ENCODE measurements around the gene NDUFA9. TPM values are rescaled to one million over a fixed set of nuclear protein-coding genes. Genes with fewer than 3 reads are reported as not detected.

NDUFA9 gene
- total RNA-seq, 6 donors from 2014 or later: 9.4 to 74.3 (median 32.4) TPM

GRCh38 chr12:4665236-4665635 is 16.3 kb downstream of the NDUFA9 start:
- Histone ChIP-seq H3K27ac (no peak overlapping the region), H3K4me3 (no peak overlapping the region), H3K4me1 (no peaks in the 10 kb centered on the region), H3K9me3 (no peaks in the 10 kb centered on the region), H3K27me3 (no peaks in the 10 kb centered on the region), H3K36me3 (peaks cover 25 to 97% (median 69%) of the 10 kb centered on the region in 4 donors)
- no peak for TF ChIP-seq EP300 (IDR thresholded peaks at IDR 0.05)
- TF ChIP-seq POLR2AphosphoS5 (IDR thresholded peaks at IDR 0.05): no peak
- TF ChIP-seq POLR2A (IDR thresholded peaks at IDR 0.05): no peak
- TF ChIP-seq CTCF (IDR thresholded peaks at IDR 0.05): no peak
- ATAC-seq (ENCODE audit: low FRiP score in 2 of 2): no peak
- WGBS, 2 donors: 78 to 86% methylated on average over 3 of the region's 3 CpGs
- DNase-seq: no peak

GRCh38 chr12:4679711-4680110 is 30.8 kb downstream of the NDUFA9 start:
- no peak for ATAC-seq (ENCODE audit: low FRiP score in 2 of 2)
- Histone ChIP-seq H3K27ac (no peak overlapping the region), H3K36me3 (peaks cover 14 to 31% (median 22%) of the 10 kb centered on the region in 4 donors), H3K27me3 (no peaks in the 10 kb centered on the region), H3K4me3 (no peak overlapping the region), H3K4me1 (no peaks in the 10 kb centered on the region), H3K9me3 (no peaks in the 10 kb centered on the region)
- DNase-seq: no peak
- WGBS, 2 donors: 86 to 95% methylated on average over 2 of the region's 2 CpGs
- TF ChIP-seq EP300 (IDR thresholded peaks at IDR 0.05) (no peak), POLR2AphosphoS5 (IDR thresholded peaks at IDR 0.05) (no peak), POLR2A (IDR thresholded peaks at IDR 0.05) (no peak), CTCF (IDR thresholded peaks at IDR 0.05) (no peak)

GRCh38 chr12:4681732-4682131 is 32.8 kb downstream of the NDUFA9 start:
- H3K4me1 ChIP-seq: no peaks in the 10 kb centered on the region
- no peak for ATAC-seq (ENCODE audit: low FRiP score in 2 of 2)

GRCh38 chr12:4685317-4685716 is 36.4 kb downstream of the NDUFA9 start:
- no peak overlapping the region for H3K27ac ChIP-seq
- peaks cover 23 to 76% (median 56%) of the 10 kb centered on the region in 4 donors for H3K36me3 ChIP-seq
- ATAC-seq (ENCODE audit: low FRiP score in 2 of 2) (no peak), DNase-seq (no peak)
- no peaks in the 10 kb centered on the region for H3K4me1 ChIP-seq
- H3K27me3 ChIP-seq: no peaks in the 10 kb centered on the region
- no peak overlapping the region for H3K4me3 ChIP-seq
- H3K9me3 ChIP-seq: no peaks in the 10 kb centered on the region
- WGBS, 2 donors: 87 to 91% methylated on average over 8 of the region's 8 CpGs
- TF ChIP-seq POLR2AphosphoS5 (IDR thresholded peaks at IDR 0.05) (no peak), POLR2A (IDR thresholded peaks at IDR 0.05) (no peak)

More at GRCh38 chr12:4681732-4682131, 32.8 kb downstream of the NDUFA9 start:
- Histone ChIP-seq H3K9me3 (no peaks in the 10 kb centered on the region), H3K27ac (no peak overlapping the region), H3K4me3 (no peak overlapping the region), H3K27me3 (no peaks in the 10 kb centered on the region), H3K36me3 (peaks cover 19 to 51% (median 40%) of the 10 kb centered on the region in 4 donors)
- no peak for DNase-seq
- TF ChIP-seq EP300 (IDR thresholded peaks at IDR 0.05) (no peak), CTCF (IDR thresholded peaks at IDR 0.05) (no peak), POLR2AphosphoS5 (IDR thresholded peaks at IDR 0.05) (no peak), POLR2A (IDR thresholded peaks at IDR 0.05) (no peak)
- 65 to 80% methylated on average over 3 of the region's 3 CpGs for WGBS, 2 donors

- no peaks in the 10 kb centered on the region for H3K27me3 ChIP-seq
- no peak for ATAC-seq (ENCODE audit: low FRiP score in 2 of 2)
- H3K4me1 ChIP-seq: no peaks in the 10 kb centered on the region
- no peak overlapping the region for H3K27ac ChIP-seq
- WGBS, 2 donors: 93 to 96% methylated on average over 5 of the region's 5 CpGs
- H3K36me3 ChIP-seq: peaks cover 7 to 45% (median 24%) of the 10 kb centered on the region in 4 donors
- no peak for DNase-seq
- no peaks in the 10 kb centered on the region for H3K9me3 ChIP-seq
- TF ChIP-seq EP300 (IDR thresholded peaks at IDR 0.05) (no peak), POLR2A (IDR thresholded peaks at IDR 0.05) (no peak), POLR2AphosphoS5 (IDR thresholded peaks at IDR 0.05) (no peak), CTCF (IDR thresholded peaks at IDR 0.05) (no peak)
- H3K4me3 ChIP-seq: no peak overlapping the region
These were observed 41.8 kb downstream of the NDUFA9 start for GRCh38 chr12:4690760-4691159.

Other genes starting within 250 kb of the NDUFA9 start
- not detected for gene FGF6, start 203.3 kb upstream of the NDUFA9 start, total RNA-seq
- gene RAD51AP1, start 110.2 kb upstream of the NDUFA9 start, total RNA-seq: 1 to 10 TPM; 1.0 to 5.0 (median 2.1) TPM
- gene DYRK4, start 86.9 kb upstream of the NDUFA9 start, total RNA-seq: 10 to 100 TPM; 22.2 to 53.4 (median 36.6) TPM
- gene AKAP3, start 63 bp upstream of the NDUFA9 start, total RNA-seq: 1 to 10 TPM in 4 of 6 donors, under 1 TPM in 1, not detected in 1; 0.57 to 5.2 (median 1.8) TPM
- gene GALNT8, start 71.3 kb downstream of the NDUFA9 start, total RNA-seq: under 1 TPM in 5 of 6 donors, not detected in 1; 0.14 to 0.94 (median 0.59) TPM

Data from upper lobe of left lung (tissue), 6 donors.